Measurements from ENCODE around the gene SBF2. TPM values are rescaled to one million over a fixed set of nuclear protein-coding genes. Genes with fewer than 3 reads are reported as not detected.

The SBF2 gene
- total RNA-seq, 1 donor from 2014 or later: 34.5 TPM

DNA sequence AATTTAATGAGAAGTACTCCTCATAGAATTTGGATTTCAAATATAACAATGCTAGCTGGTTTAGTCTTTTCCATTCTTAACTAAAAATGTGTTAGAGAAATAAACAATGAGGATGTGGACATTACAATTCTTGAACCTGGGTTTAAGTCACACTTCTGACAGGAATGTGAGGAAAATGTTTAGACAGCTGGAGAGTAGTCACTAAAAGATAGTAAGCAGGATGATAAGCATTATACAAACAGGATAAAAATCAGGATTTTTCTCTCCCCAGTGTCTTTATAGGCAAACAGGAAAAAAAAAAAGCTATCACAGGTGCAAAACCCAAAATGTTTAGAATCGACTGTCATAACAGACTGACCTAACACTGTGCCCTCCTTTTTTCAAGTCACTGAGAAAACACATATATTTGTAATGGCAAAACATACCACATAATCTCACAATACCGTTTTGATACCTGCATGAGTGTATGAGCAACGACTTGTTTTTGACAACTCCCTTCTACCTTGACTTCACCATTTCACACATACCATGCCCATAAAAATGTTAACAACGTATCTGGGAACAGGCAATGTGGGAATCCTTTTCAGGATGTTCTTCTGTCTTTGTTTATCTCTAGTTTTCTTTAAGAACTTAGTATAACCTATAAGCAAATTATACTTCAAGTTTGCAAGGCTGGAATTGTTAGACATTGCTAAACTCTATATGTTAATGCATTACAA lies 242.0 kb downstream of the SBF2 start:
- H3K27me3 ChIP-seq: no peaks in the 10 kb centered on the region
- no peak for DNase-seq (ENCODE audit: low spot score in 2 of 2)
- H3K4me1 ChIP-seq: no peaks in the 10 kb centered on the region
- H3K27ac ChIP-seq: no peak overlapping the region
- H3K4me3 ChIP-seq: no peak overlapping the region
- H3K36me3 ChIP-seq: no peaks in the 10 kb centered on the region
- H3K9me3 ChIP-seq: peaks cover 0 to 4% of the 10 kb centered on the region in 2 donors
- TF ChIP-seq, protein P1, sequence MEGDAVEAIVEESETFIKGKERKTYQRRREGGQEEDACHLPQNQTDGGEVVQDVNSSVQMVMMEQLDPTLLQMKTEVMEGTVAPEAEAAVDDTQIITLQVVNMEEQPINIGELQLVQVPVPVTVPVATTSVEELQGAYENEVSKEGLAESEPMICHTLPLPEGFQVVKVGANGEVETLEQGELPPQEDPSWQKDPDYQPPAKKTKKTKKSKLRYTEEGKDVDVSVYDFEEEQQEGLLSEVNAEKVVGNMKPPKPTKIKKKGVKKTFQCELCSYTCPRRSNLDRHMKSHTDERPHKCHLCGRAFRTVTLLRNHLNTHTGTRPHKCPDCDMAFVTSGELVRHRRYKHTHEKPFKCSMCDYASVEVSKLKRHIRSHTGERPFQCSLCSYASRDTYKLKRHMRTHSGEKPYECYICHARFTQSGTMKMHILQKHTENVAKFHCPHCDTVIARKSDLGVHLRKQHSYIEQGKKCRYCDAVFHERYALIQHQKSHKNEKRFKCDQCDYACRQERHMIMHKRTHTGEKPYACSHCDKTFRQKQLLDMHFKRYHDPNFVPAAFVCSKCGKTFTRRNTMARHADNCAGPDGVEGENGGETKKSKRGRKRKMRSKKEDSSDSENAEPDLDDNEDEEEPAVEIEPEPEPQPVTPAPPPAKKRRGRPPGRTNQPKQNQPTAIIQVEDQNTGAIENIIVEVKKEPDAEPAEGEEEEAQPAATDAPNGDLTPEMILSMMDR (IDR thresholded peaks at IDR 0.05): no peak
- intact Hi-C loops (cut with DNase I): no loop called here

- H3K27me3 ChIP-seq: no peaks in the 10 kb centered on the region
- TF ChIP-seq, protein P1 (IDR thresholded peaks at IDR 0.05): no peak
- peaks cover 5 to 10% of the 10 kb centered on the region in 2 donors for H3K9me3 ChIP-seq
- no peak for DNase-seq (ENCODE audit: low spot score in 2 of 2)
- no peak overlapping the region for H3K4me3 ChIP-seq
- no peaks in the 10 kb centered on the region for H3K36me3 ChIP-seq
- H3K27ac ChIP-seq: no peak overlapping the region
- no peaks in the 10 kb centered on the region for H3K4me1 ChIP-seq
- intact Hi-C loops (cut with DNase I): no loop called here
These were observed 243.5 kb downstream of the SBF2 start for GRCh38 chr11:10050561-10050960.

- intact Hi-C loops (cut with DNase I): no loop called here
- TF ChIP-seq, protein P1 (IDR thresholded peaks at IDR 0.05): no peak
- Histone ChIP-seq H3K9me3 (peaks cover 12 to 18% of the 10 kb centered on the region in 2 donors), H3K4me1 (no peaks in the 10 kb centered on the region), H3K27me3 (no peaks in the 10 kb centered on the region), H3K36me3 (no peaks in the 10 kb centered on the region), H3K27ac (no peak overlapping the region), H3K4me3 (no peak overlapping the region)
- no peak for DNase-seq (ENCODE audit: low spot score in 2 of 2)
These were observed 244.3 kb downstream of the SBF2 start for GRCh38 chr11:10049756-10050155.

DNA sequence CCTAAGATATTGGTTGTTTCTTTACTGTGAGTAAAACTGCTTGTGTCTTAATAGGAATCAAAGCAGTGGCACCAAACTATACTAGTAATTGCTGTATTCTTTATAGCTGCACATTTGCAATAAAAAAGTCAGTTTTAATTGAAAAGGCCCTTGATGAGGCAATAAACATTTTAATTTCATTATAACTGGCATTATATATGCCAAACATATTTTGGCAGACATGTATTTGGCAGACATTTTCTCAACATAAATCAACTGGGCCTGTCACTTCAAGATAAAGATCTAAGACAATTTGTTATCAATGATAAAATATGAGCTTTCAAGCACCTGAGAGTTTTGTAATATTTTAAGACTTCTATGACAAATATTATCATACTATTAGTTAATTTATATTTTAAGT lies 245.7 kb downstream of the SBF2 start:
- Histone ChIP-seq H3K4me1 (no peaks in the 10 kb centered on the region), H3K4me3 (no peak overlapping the region), H3K27me3 (no peaks in the 10 kb centered on the region), H3K36me3 (no peaks in the 10 kb centered on the region), H3K27ac (no peak overlapping the region), H3K9me3 (peaks cover 17 to 32% of the 10 kb centered on the region in 2 donors)
- no peak for DNase-seq (ENCODE audit: low spot score in 2 of 2)
- TF ChIP-seq, protein P1 (IDR thresholded peaks at IDR 0.05): no peak
- intact Hi-C loops (cut with DNase I): no loop called here

DNA sequence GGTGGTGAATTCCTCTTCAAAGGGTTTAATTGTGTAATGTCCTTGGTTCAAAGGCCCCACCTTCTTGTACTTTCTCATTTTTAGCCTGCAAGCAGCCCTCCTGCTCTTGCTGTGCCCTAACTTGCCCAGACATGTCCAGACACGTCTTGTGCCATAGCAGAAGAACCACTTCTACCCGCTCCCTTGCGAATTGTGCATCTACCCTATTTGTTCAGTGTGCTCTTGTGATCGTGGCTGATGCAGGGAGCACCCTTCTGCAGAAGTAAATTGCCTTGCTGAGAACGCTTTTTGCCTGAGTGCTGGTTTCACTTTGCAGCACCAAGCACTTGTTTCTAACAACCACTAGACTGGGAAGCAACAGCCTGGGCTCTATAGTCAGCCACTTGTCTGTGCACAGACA lies 249.4 kb downstream of the SBF2 start:
- H3K4me1 ChIP-seq: no peaks in the 10 kb centered on the region
- no peak for DNase-seq (ENCODE audit: low spot score in 2 of 2)
- H3K27ac ChIP-seq: no peak overlapping the region
- TF ChIP-seq, protein P1 (IDR thresholded peaks at IDR 0.05): no peak
- H3K36me3 ChIP-seq: no peaks in the 10 kb centered on the region
- peaks cover 17 to 32% of the 10 kb centered on the region in 2 donors for H3K9me3 ChIP-seq
- H3K4me3 ChIP-seq: no peak overlapping the region
- intact Hi-C loops (cut with DNase I): no loop called here
- H3K27me3 ChIP-seq: no peaks in the 10 kb centered on the region
